Measurements from ENCODE around the gene PADI1. TPM values are rescaled to one million over a fixed set of nuclear protein-coding genes. Genes with fewer than 3 reads are reported as not detected.

The PADI1 gene
- total and polyA plus RNA-seq, 10 donors: 0.03 to 0.76 (median 0.31) TPM; not detected in 4

DNA sequence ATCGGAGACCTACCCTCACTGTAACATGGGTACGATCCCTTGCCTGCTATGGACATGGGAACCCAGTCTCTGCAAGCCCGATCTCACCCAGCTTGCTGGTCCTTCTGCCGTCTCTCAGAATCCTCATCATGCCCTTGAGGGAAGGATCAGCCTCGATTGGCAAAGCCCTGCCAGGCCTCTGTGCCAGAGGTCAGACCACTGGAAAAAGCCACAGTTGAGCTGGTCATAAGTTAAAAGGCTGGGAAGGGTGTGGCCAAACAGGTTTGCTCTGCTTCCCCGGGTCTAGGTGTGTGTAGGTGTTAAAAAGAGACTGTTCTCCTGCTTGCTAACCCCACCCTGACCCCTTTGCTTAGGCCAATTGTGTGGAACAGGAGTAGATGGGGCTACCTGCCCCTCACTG lies 24.5 kb downstream of the PADI1 start:
- WGBS, 5 donors: 70 to 88% (median 81%) methylated on average over 6 of the region's 6 CpGs
- H3K27ac ChIP-seq: no peak overlapping the region

GRCh38 chr1:17230106-17230505 lies 25.2 kb downstream of the PADI1 start:
- H3K27me3 ChIP-seq (replicated peaks in 1 of 7): no peaks in the 10 kb centered on the region
- H3K27ac ChIP-seq: no peak overlapping the region
- WGBS, 5 donors: 77 to 91% (median 87%) methylated on average over 4 to 10 of the region's 10 CpGs
- H3K4me3 ChIP-seq: no peak overlapping the region
- TF ChIP-seq CTCF (IDR thresholded peaks at IDR 0.05 in 8 of 11, conservative IDR thresholded peaks at IDR 0.05 in 3 of 11) (no peak), POLR2A (IDR thresholded peaks at IDR 0.05) (no peak), POLR2AphosphoS5 (IDR thresholded peaks at IDR 0.05) (no peak)
- no peaks in the 10 kb centered on the region for H3K36me3 ChIP-seq
- H3K4me1 ChIP-seq: peaks cover 0 to 5% (median 0%) of the 10 kb centered on the region in 6 donors
- intact Hi-C loops (cut with DNase I; ENCODE audit: low total_unique reads): no loop called here
- DNase-seq: no peak
- no peaks in the 10 kb centered on the region for H3K9me3 ChIP-seq

More for the DNA sequence above, 24.5 kb downstream of the PADI1 start:
- Histone ChIP-seq H3K4me3 (no peak overlapping the region), H3K9me3 (no peaks in the 10 kb centered on the region), H3K27me3 (replicated peaks in 1 of 7) (no peaks in the 10 kb centered on the region), H3K4me1 (peaks cover 0 to 5% (median 0%) of the 10 kb centered on the region in 6 donors), H3K36me3 (no peaks in the 10 kb centered on the region)
- DNase-seq: no peak
- TF ChIP-seq POLR2A (IDR thresholded peaks at IDR 0.05) (no peak), POLR2AphosphoS5 (IDR thresholded peaks at IDR 0.05) (no peak), CTCF (IDR thresholded peaks at IDR 0.05 in 8 of 11, conservative IDR thresholded peaks at IDR 0.05 in 3 of 11) (no peak)
- intact Hi-C loops (cut with DNase I; ENCODE audit: low total_unique reads): no loop called here

DNA sequence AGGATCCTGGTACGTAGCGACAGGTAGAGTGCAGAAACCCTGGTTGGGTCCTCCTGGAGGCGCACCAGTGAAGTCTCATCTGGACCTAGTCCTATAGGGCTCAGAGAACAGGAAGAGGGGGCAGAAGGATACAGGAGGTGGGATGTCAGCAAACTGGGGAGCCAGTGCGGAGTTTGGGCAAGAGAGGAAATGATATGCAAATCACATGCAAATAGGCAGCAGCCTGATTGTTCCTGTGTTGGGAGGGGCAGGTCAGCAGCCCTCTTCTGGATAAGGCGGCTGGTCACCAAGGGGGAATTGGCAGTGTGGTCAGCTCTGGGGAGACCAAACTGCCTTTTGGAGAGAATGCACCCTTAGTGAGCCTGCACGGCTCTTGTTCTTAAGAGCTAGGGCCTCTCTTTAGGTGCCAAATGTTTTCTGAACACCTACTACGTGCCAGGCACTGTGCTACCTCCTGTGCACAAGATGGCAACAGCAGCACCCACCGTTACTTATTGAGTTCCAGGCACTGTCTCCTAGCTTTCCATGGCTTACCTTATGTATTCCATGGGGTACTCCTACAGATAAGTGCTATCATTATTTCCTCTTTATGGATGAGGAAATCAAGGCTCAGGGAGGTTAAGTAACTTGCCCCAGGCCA lies 25.9 kb downstream of the PADI1 start:
- intact Hi-C loops (cut with DNase I; ENCODE audit: low total_unique reads): no loop called here
- TF ChIP-seq POLR2AphosphoS5 (IDR thresholded peaks at IDR 0.05): no peak
- TF ChIP-seq CTCF (IDR thresholded peaks at IDR 0.05 in 8 of 11, conservative IDR thresholded peaks at IDR 0.05 in 3 of 11): no peak
- TF ChIP-seq POLR2A (IDR thresholded peaks at IDR 0.05): no peak
- no peaks in the 10 kb centered on the region for H3K36me3 ChIP-seq
- DNase-seq: no peak
- no peaks in the 10 kb centered on the region for H3K9me3 ChIP-seq
- no peak overlapping the region for H3K4me3 ChIP-seq
- H3K4me1 ChIP-seq: peaks cover 0 to 9% (median 0%) of the 10 kb centered on the region in 6 donors
- no peak overlapping the region for H3K27ac ChIP-seq
- WGBS, 5 donors: 68 to 90% (median 81%) methylated on average over 8 of the region's 8 CpGs
- no peaks in the 10 kb centered on the region for H3K27me3 ChIP-seq (replicated peaks in 1 of 7)

DNA sequence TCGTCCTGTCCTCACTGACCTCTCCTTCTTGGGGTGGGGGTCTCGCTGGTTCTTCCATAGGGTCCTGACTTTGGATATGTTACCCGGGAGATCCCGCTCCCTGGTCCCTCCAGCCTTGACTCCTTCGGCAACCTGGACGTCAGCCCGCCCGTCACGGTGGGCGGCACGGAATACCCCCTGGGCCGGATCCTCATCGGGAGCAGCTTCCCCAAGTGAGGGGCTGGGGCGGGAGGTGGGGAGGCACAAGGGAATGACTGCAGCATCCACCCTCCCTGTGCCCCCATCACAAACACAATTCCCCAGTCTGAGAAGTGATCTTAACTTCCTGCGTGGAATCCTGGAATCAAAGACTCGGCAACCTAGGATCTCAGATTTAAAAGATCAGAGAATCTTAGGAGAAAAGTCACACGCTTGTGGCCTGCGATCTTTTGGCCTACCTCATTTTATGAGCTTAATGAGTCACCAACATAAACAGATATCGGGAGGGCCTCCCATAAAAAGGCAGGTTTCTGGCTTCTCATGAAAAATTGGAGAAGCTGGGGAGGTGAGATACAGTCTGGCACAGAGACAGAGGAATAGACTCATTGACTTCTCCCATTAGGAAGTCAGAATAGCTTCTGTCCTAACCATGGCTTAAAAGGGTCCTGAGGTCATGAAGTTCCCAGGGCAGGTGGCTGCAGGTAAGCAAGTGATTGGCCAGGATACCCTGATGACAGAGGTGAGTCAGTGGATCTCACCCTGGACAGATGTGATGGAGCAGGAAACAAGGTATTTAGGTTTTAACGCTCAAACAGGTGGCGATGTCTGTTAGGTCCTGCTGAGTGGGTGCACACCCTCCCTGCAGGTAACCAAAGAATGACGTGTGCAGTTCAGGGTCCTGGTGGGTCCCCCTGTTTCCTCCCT lies 28.1 kb downstream of the PADI1 start:
- H3K9me3 ChIP-seq: no peaks in the 10 kb centered on the region
- peaks cover 0 to 16% (median 6%) of the 10 kb centered on the region in 6 donors for H3K4me1 ChIP-seq
- TF ChIP-seq POLR2AphosphoS5 (IDR thresholded peaks at IDR 0.05): no peak
- TF ChIP-seq CTCF (IDR thresholded peaks at IDR 0.05 in 8 of 11, conservative IDR thresholded peaks at IDR 0.05 in 3 of 11): no peak
- TF ChIP-seq POLR2A (IDR thresholded peaks at IDR 0.05): no peak
- H3K36me3 ChIP-seq: no peaks in the 10 kb centered on the region
- H3K4me3 ChIP-seq: no peak overlapping the region
- H3K27me3 ChIP-seq (replicated peaks in 1 of 7): peaks cover 0 to 5% (median 0%) of the 10 kb centered on the region in 7 donors
- 83 to 91% (median 88%) methylated on average over 21 to 22 of the region's 22 CpGs for WGBS, 5 donors
- DNase-seq: no peak
- intact Hi-C loops (cut with DNase I; ENCODE audit: low total_unique reads): no loop called here
- H3K27ac ChIP-seq: no peak overlapping the region

All from spleen (tissue), 11 donors.